ENCODE measurements around the gene TH. TPM values are rescaled to one million over a fixed set of nuclear protein-coding genes. Genes with fewer than 3 reads are reported as not detected.

TH gene
- total RNA-seq, 1 experiment from 2014 or later = not detected

GRCh38 chr11:2142300-2142759, 29.3 kb downstream of the TH start:
- Mint-ChIP-seq H3K27me3 (ENCODE audit: insufficient read depth, unreplicated experiment) (peaks cover 30% of the 10 kb centered on the region), H3K27ac (ENCODE audit: unreplicated experiment) (peak overlapping the region; percentile 24), H3K36me3 (ENCODE audit: insufficient read depth, unreplicated experiment) (peaks cover 16% of the 10 kb centered on the region), H3K4me3 (ENCODE audit: unreplicated experiment) (peak overlapping the region; percentile 52), H3K4me1 (ENCODE audit: low read depth, unreplicated experiment) (peaks cover 9% of the 10 kb centered on the region), H3K9me3 (ENCODE audit: unreplicated experiment) (no peaks in the 10 kb centered on the region)
- intact Hi-C loops (cut with micrococcal nuclease; ENCODE audit: unreplicated experiment) = loop anchor here (2.0 kb wide), 1 partner anchor 60 kb away; no protein-coding TSS in a partner anchor
- ChIA-PET CTCF (interaction anchor here (1.0 to 11.5 kb wide), 4 partner anchors 9 to 490 kb away, joined by 3 to 157 read pairs (median 6); no protein-coding TSS in a partner anchor), POLR2A (no interaction called here)
- no TSS peak for BruUV-seq (replicated peaks)
- Histone ChIP-seq H3K36me3 (ENCODE audit: control insufficient read depth, insufficient read depth, low read length) (no peaks in the 10 kb centered on the region), H3K4me3 (ENCODE audit: low read depth, low read length) (no peak overlapping the region), H3K27me3 (replicated peaks; ENCODE audit: control insufficient read depth, insufficient read depth, low read length) (peaks cover 2% of the 10 kb centered on the region), H3K9me3 (no peaks in the 10 kb centered on the region), H3K4me1 (peaks cover 10% of the 10 kb centered on the region)
- no peak for DNase-seq
- TF ChIP-seq, protein P1, sequence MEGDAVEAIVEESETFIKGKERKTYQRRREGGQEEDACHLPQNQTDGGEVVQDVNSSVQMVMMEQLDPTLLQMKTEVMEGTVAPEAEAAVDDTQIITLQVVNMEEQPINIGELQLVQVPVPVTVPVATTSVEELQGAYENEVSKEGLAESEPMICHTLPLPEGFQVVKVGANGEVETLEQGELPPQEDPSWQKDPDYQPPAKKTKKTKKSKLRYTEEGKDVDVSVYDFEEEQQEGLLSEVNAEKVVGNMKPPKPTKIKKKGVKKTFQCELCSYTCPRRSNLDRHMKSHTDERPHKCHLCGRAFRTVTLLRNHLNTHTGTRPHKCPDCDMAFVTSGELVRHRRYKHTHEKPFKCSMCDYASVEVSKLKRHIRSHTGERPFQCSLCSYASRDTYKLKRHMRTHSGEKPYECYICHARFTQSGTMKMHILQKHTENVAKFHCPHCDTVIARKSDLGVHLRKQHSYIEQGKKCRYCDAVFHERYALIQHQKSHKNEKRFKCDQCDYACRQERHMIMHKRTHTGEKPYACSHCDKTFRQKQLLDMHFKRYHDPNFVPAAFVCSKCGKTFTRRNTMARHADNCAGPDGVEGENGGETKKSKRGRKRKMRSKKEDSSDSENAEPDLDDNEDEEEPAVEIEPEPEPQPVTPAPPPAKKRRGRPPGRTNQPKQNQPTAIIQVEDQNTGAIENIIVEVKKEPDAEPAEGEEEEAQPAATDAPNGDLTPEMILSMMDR (IDR thresholded peaks at IDR 0.05; ENCODE audit: insufficient read depth in 1 of 2, low read depth in 1 of 2, low read length in 1 of 2, severe bottlenecking in 1 of 2, unreplicated experiment in 1 of 2) = no peak

DNA sequence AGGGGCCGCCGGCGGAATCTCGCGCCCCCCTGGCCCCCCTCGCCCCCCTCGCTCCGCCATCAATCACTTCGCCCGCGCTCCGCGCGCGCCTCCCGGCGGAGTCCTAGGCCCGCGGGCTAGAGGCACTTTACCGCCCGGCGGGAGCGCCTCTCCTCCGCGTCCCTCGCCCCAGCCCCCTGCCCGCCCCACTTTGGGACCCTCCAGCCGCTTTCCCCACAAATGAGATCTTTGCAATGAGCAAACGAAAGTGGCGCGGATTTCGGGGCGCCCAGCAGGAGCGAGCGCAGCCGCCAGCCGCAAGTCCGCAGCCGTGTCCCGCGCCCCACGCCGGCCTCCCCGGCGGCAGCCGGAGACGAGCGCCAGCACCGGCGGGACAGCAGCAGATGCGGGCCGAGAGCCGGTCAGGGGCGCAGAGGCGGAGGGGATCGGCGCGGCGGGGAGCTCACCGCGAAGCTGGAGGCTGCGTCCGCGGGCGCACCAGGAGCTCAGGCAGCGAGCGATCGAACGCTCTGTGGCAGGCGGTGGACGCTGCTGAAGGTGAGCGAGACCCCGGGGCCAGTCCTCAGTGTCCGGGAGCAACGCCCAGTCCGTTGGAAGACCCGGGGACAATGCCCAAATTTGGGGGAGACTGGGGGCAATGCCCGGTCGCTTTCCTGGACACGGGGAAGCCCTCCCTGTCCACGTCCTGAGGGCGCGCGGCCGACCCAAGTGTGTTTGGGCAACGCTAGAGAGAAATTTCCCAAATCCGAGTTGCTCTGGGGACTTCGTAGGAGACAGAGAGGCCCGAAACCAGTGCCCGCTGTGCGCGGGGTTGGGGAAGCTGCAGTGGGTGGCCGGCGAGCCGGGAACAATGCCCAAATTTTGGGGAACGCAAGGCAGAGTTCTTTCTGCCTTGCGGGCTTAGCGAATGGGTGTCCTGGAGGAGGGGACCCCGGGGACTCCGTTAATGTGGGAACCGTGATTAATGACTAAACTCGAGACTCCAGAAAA, 30.9 kb downstream of the TH start:
- Histone ChIP-seq H3K9me3 (no peaks in the 10 kb centered on the region), H3K27me3 (replicated peaks; ENCODE audit: control insufficient read depth, insufficient read depth, low read length) (peaks cover 2% of the 10 kb centered on the region), H3K4me1 (peaks cover 24% of the 10 kb centered on the region), H3K36me3 (ENCODE audit: control insufficient read depth, insufficient read depth, low read length) (no peaks in the 10 kb centered on the region), H3K4me3 (ENCODE audit: low read depth, low read length) (no peak overlapping the region)
- peaks cover 26% of the 10 kb centered on the region for H3K36me3 Mint-ChIP-seq (ENCODE audit: insufficient read depth, unreplicated experiment)
- TF ChIP-seq, protein P1 (IDR thresholded peaks at IDR 0.05; ENCODE audit: insufficient read depth in 1 of 2, low read depth in 1 of 2, low read length in 1 of 2, severe bottlenecking in 1 of 2, unreplicated experiment in 1 of 2) = no peak
- H3K9me3 Mint-ChIP-seq (ENCODE audit: unreplicated experiment) = no peaks in the 10 kb centered on the region
- peaks cover 17% of the 10 kb centered on the region for H3K4me1 Mint-ChIP-seq (ENCODE audit: low read depth, unreplicated experiment)
- CTCF ChIA-PET = interaction anchor here (1.0 to 2.9 kb wide), 5 partner anchors 10 to 488 kb away, joined by 3 to 28 read pairs (median 5); no protein-coding TSS in a partner anchor
- no peak for DNase-seq
- no TSS peak for BruUV-seq (replicated peaks)
- peak overlapping the region; percentile 37 for H3K4me3 Mint-ChIP-seq (ENCODE audit: unreplicated experiment)
- POLR2A ChIA-PET = interaction anchor here (1.3 kb wide), 1 partner anchor 70 kb away, joined by 3 read pairs; no protein-coding TSS in a partner anchor
- intact Hi-C loops (cut with micrococcal nuclease; ENCODE audit: unreplicated experiment) = no loop called here
- peaks cover 26% of the 10 kb centered on the region for H3K27me3 Mint-ChIP-seq (ENCODE audit: insufficient read depth, unreplicated experiment)
- no peak overlapping the region for H3K27ac Mint-ChIP-seq (ENCODE audit: unreplicated experiment)

DNA sequence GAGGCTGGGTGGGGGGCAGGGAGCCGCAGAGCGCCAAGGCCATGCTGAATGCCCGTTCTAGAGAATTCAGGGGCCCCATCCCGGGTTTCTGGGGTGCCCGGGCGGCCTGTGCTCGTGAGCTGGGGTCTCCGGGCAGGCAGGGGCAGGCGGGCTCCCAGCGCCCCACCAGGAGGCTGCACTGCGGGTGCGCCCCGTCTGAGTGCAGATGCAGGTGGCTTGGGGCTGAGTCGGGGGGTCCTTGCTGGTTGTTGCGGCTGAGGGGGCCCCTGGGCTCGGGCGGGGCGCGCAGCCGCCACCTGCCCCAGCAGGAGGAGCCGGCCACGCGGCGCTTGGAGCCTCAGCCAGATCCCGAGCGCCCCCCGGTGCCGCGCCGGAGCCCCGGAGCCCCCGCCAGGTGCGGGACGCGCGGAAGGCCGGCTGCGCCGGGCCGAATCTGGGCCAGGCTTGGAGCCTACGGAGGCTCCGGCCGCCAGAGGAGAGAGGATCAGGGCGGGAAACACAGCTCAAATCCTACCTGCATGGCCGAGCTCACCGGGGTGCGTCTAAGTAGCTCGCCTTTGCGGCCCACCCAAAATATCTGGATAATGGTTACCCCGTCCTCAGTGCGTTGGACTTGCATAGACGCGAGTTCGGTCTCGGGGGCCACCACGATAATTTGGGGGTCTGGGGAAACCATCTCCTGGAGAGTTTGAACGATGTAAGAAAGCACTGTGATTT, 31.8 kb downstream of the TH start:
- peaks cover 24% of the 10 kb centered on the region for H3K4me1 ChIP-seq
- peak overlapping the region; percentile 37 for H3K4me3 Mint-ChIP-seq (ENCODE audit: unreplicated experiment)
- no peak overlapping the region for H3K27ac Mint-ChIP-seq (ENCODE audit: unreplicated experiment)
- TF ChIP-seq, protein P1 (IDR thresholded peaks at IDR 0.05; ENCODE audit: insufficient read depth in 1 of 2, low read depth in 1 of 2, low read length in 1 of 2, severe bottlenecking in 1 of 2, unreplicated experiment in 1 of 2) = peak in 1 of 2 experiments; percentile 1
- ChIA-PET CTCF (interaction anchor here (1.0 to 2.9 kb wide), 4 partner anchors 11 to 487 kb away, joined by 3 to 28 read pairs (median 6); no protein-coding TSS in a partner anchor), POLR2A (interaction anchor here (1.3 kb wide), 1 partner anchor 71 kb away, joined by 3 read pairs; no protein-coding TSS in a partner anchor)
- no peaks in the 10 kb centered on the region for H3K36me3 ChIP-seq (ENCODE audit: control insufficient read depth, insufficient read depth, low read length)
- peaks cover 26% of the 10 kb centered on the region for H3K27me3 Mint-ChIP-seq (ENCODE audit: insufficient read depth, unreplicated experiment)
- BruUV-seq (replicated peaks) = no TSS peak
- H3K27me3 ChIP-seq (replicated peaks; ENCODE audit: control insufficient read depth, insufficient read depth, low read length) = peaks cover 2% of the 10 kb centered on the region
- peaks cover 17% of the 10 kb centered on the region for H3K4me1 Mint-ChIP-seq (ENCODE audit: low read depth, unreplicated experiment)
- no peaks in the 10 kb centered on the region for H3K9me3 Mint-ChIP-seq (ENCODE audit: unreplicated experiment)
- peak overlapping the region; percentile 46 for H3K4me3 ChIP-seq (ENCODE audit: low read depth, low read length)
- no peaks in the 10 kb centered on the region for H3K9me3 ChIP-seq
- intact Hi-C loops (cut with micrococcal nuclease; ENCODE audit: unreplicated experiment) = no loop called here
- H3K36me3 Mint-ChIP-seq (ENCODE audit: insufficient read depth, unreplicated experiment) = peaks cover 36% of the 10 kb centered on the region
- DNase-seq = peak in 1 of 2 experiments; percentile 70
